Bronchial epithelial cell (primary cell): ENCODE data around the gene CORO7. TPM values are rescaled to one million over a fixed set of nuclear protein-coding genes. Genes with fewer than 3 reads are reported as not detected.

ENCODE experiments used
- DNase-seq: peaks from one replicate; pipeline ENCODE4 v3.0.0-alpha.2; 2010; ENCODE audit warnings: low read depth
- FAIRE-seq: peaks from 2 replicates; lab custom pipeline; 2011; peaks lifted over from hg19 to GRCh38; lab: Jason Lieb, UNC
- H3K27me3 ChIP-seq: 2 replicates; pipeline ENCODE4 v1.5.1; 2011; ENCODE audit warnings: low read length; ENCODE audit not compliant: control insufficient read depth, insufficient read depth
- H3K36me3 ChIP-seq: 2 replicates; pipeline ENCODE4 v1.5.1; 2011; ENCODE audit warnings: low read length; ENCODE audit not compliant: control insufficient read depth, insufficient read depth
- H3K4me3 ChIP-seq: 2 replicates; pipeline ENCODE4 v1.5.1; 2011; ENCODE audit warnings: mild to moderate bottlenecking, low read depth, low read length, control low read depth
- CTCF ChIP-seq: IDR thresholded peaks from 2 replicates; pipeline ENCODE4 v1.5.1; 2011; ENCODE audit warnings: mild to moderate bottlenecking, moderate library complexity, low read length, control low read depth, inconsistent platforms; ENCODE audit not compliant: insufficient read depth, severe bottlenecking
- total RNA-seq: library from RNA; depleted of rRNA; stranded (reverse); fragments of >200 nt; gene quantifications from 2 replicates; pipeline ENCODE4 v1.2.1, GENCODE V29; 2014

The CORO7 gene
- total RNA-seq, 1 donor from 2014 or later, result 7.6 TPM

- Histone ChIP-seq H3K4me3 (peak overlapping the region; percentile 47), H3K27me3 (no peaks in the 10 kb centered on the region), H3K36me3 (no peaks in the 10 kb centered on the region)
- no peak for DNase-seq
- FAIRE-seq, result no peak
- no peak for TF ChIP-seq CTCF
These were observed 109.8 kb downstream of the CORO7 start for GRCh38 chr16:4306470-4307214.

Other genes starting within 250 kb of the CORO7 start
- not detected in 2 replicates for gene SRL, start 174.5 kb downstream of the CORO7 start, total RNA-seq
- 3.7 and 11.8 TPM in 2 replicates for gene TFAP4, start 143.6 kb downstream of the CORO7 start, total RNA-seq
- 0.53 and 0.77 TPM in 2 replicates for gene GLIS2, start 100.5 kb downstream of the CORO7 start, total RNA-seq
- gene PAM16, start 65.3 kb downstream of the CORO7 start, total RNA-seq, result 50.3 and 54.8 TPM in 2 replicates
- gene VASN, start 44.7 kb downstream of the CORO7 start, total RNA-seq, result 6.6 and 10.0 TPM in 2 replicates
- 62.9 and 74.8 TPM in 2 replicates for gene DNAJA3, start 9.3 kb upstream of the CORO7 start, total RNA-seq
- gene NMRAL1, start 58.0 kb upstream of the CORO7 start, total RNA-seq, result 62.7 and 69.4 TPM in 2 replicates
- gene HMOX2, start 59.8 kb upstream of the CORO7 start, total RNA-seq, result 66.1 and 92.7 TPM in 2 replicates
- gene CDIP1, start 122.2 kb upstream of the CORO7 start, total RNA-seq, result 7.4 and 9.5 TPM in 2 replicates
- not detected in 2 replicates for gene C16orf96, start 139.7 kb upstream of the CORO7 start, total RNA-seq
- gene UBALD1, start 198.3 kb upstream of the CORO7 start, total RNA-seq, result 3.7 and 4.7 TPM in 2 replicates
- 6.1 and 10.1 TPM in 2 replicates for gene MGRN1, start 208.2 kb upstream of the CORO7 start, total RNA-seq